Caki2 (cell line): ENCODE data around the gene PCBP3. TPM values are rescaled to one million over a fixed set of nuclear protein-coding genes. Genes with fewer than 3 reads are reported as not detected.
"Not testable (repeated sequence)": the region's sequence is repeated elsewhere in the genome, so short reads cannot be mapped to it uniquely, and the experiment has no call there.

ENCODE experiments used
- DNase-seq: peaks from one replicate; pipeline ENCODE4 v3.0.0-alpha.2; 2015; ENCODE audit warnings: low read depth
- in situ Hi-C: cut with HindIII; loops from 2 replicates; pipeline ENCODE4 v1.10.0; 2016; ENCODE audit warnings: low sequenced_read_pairs, low pct_unique_long_range_greater_than_20kb, mixed read lengths
- total RNA-seq: library from RNA; depleted of rRNA; stranded (reverse); fragments of >200 nt; shearing (Covaris generic); gene quantifications from 2 replicates; pipeline ENCODE4 v1.2.3, GENCODE V29; 2014; ENCODE audit warnings: low replicate concordance

Gene PCBP3
- total RNA-seq, 1 experiment from 2014 or later = not detected

GRCh38 chr21:45835301-45836267, 192.1 kb downstream of the PCBP3 start:
- DNase-seq = no peak
- in situ Hi-C loops = no loop called here

GRCh38 chr21:45836268-45836655, 192.7 kb downstream of the PCBP3 start:
- no peak for DNase-seq
- in situ Hi-C loops = no loop called here

GRCh38 chr21:45836694-45837670, 193.5 kb downstream of the PCBP3 start:
- no peak for DNase-seq
- in situ Hi-C loops = no loop called here

GRCh38 chr21:45837936-45838335, 194.4 kb downstream of the PCBP3 start:
- DNase-seq = no peak
- in situ Hi-C loops = no loop called here

GRCh38 chr21:45838634-45839033, 195.1 kb downstream of the PCBP3 start:
- no peak for DNase-seq
- in situ Hi-C loops = no loop called here

- DNase-seq = no peak
- in situ Hi-C loops = no loop called here
These were observed 195.7 kb downstream of the PCBP3 start for GRCh38 chr21:45839274-45839673.

GRCh38 chr21:45841033-45841432, 197.5 kb downstream of the PCBP3 start:
- in situ Hi-C loops = no loop called here
- no peak for DNase-seq

GRCh38 chr21:45843426-45843825, 199.9 kb downstream of the PCBP3 start:
- no peak for DNase-seq
- in situ Hi-C loops = no loop called here

- DNase-seq = no peak
- in situ Hi-C loops = no loop called here
These were observed 200.7 kb downstream of the PCBP3 start for GRCh38 chr21:45844181-45844580.

- no peak for DNase-seq
- in situ Hi-C loops = no loop called here
These were observed 201.7 kb downstream of the PCBP3 start for GRCh38 chr21:45845063-45845769.

- in situ Hi-C loops = no loop called here
These were observed 202.2 kb downstream of the PCBP3 start for GRCh38 chr21:45845770-45846090.

GRCh38 chr21:45846373-45847160, 203.0 kb downstream of the PCBP3 start:
- in situ Hi-C loops = no loop called here
- no peak for DNase-seq

More at GRCh38 chr21:45845770-45846090, 202.2 kb downstream of the PCBP3 start:
- DNase-seq = no peak

- in situ Hi-C loops = no loop called here
- no peak for DNase-seq
These were observed 204.3 kb downstream of the PCBP3 start for GRCh38 chr21:45847870-45848269.

GRCh38 chr21:45848331-45848730, 204.8 kb downstream of the PCBP3 start:
- DNase-seq = no peak
- in situ Hi-C loops = no loop called here

- in situ Hi-C loops = no loop called here
- no peak for DNase-seq
These were observed 205.3 kb downstream of the PCBP3 start for GRCh38 chr21:45848805-45849204.

- in situ Hi-C loops = no loop called here
- no peak for DNase-seq
These were observed 206.1 kb downstream of the PCBP3 start for GRCh38 chr21:45849651-45850050.

- DNase-seq = no peak
- in situ Hi-C loops = no loop called here
These were observed 206.7 kb downstream of the PCBP3 start for GRCh38 chr21:45850181-45850580.

GRCh38 chr21:45852386-45852785, 208.9 kb downstream of the PCBP3 start:
- in situ Hi-C loops, DNase-seq: not testable (repeated sequence)
